ENCODE measurements around the gene KRTAP9-6. TPM values are rescaled to one million over a fixed set of nuclear protein-coding genes. Genes with fewer than 3 reads are reported as not detected.

Gene KRTAP9-6
- total RNA-seq, 3 donors from 2014 or later (not counting 1 experiment from before 2014, with no cell fraction given) = not detected

DNA sequence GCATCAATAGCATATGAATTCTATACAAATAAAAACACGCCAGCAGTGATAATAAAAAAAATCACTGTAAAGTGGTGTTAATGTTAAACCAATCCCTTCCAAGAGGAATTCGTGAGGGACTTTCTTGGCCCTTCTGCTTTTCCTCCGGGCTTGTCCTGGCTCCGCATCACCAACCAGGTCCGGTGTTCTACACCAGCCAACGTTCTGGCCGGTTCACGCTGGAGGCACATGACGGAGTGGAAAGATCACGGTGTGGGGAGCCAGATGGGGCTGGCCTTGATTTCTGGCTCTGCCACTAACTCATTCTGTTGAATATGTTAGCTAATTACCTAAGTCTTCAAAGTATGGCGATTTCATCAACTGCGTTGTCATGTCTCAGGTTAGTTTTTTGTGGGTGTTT lies 38.9 kb downstream of the KRTAP9-6 start:
- Histone ChIP-seq H3K9me3 (ENCODE audit: control insufficient read depth, insufficient read depth, low read length) (no peaks in the 10 kb centered on the region), H3K4me1 (ENCODE audit: control insufficient read depth, insufficient read depth, low read length) (peaks cover 26% of the 10 kb centered on the region), H3K36me3 (ENCODE audit: control insufficient read depth, insufficient read depth, low read length) (no peaks in the 10 kb centered on the region), H3K27me3 (ENCODE audit: control insufficient read depth, insufficient read depth, low read length) (no peaks in the 10 kb centered on the region), H3K4me3 (ENCODE audit: low read length) (no peak overlapping the region), H3K27ac (ENCODE audit: low read length) (no peak overlapping the region)
- intact Hi-C loops (cut with micrococcal nuclease) = no loop called here
- DNase-seq (no peak), ATAC-seq (no peak)
- no peaks in the 10 kb centered on the region for H3K9me3 Mint-ChIP-seq
- 91% methylated on average over 12 of the region's 12 CpGs for WGBS (ENCODE audit: insufficient coverage)
- H3K36me3 Mint-ChIP-seq = no peaks in the 10 kb centered on the region
- TF ChIP-seq, protein P1, sequence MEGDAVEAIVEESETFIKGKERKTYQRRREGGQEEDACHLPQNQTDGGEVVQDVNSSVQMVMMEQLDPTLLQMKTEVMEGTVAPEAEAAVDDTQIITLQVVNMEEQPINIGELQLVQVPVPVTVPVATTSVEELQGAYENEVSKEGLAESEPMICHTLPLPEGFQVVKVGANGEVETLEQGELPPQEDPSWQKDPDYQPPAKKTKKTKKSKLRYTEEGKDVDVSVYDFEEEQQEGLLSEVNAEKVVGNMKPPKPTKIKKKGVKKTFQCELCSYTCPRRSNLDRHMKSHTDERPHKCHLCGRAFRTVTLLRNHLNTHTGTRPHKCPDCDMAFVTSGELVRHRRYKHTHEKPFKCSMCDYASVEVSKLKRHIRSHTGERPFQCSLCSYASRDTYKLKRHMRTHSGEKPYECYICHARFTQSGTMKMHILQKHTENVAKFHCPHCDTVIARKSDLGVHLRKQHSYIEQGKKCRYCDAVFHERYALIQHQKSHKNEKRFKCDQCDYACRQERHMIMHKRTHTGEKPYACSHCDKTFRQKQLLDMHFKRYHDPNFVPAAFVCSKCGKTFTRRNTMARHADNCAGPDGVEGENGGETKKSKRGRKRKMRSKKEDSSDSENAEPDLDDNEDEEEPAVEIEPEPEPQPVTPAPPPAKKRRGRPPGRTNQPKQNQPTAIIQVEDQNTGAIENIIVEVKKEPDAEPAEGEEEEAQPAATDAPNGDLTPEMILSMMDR (IDR thresholded peaks at IDR 0.05) = no peak
- H3K27ac Mint-ChIP-seq = no peak overlapping the region
- peaks cover 27 to 33% of the 10 kb centered on the region in 2 donors for H3K4me1 Mint-ChIP-seq
- H3K27me3 Mint-ChIP-seq (ENCODE audit: low read depth in 2 of 2) = peaks cover 0 to 12% of the 10 kb centered on the region in 2 donors
- H3K4me3 Mint-ChIP-seq = no peak overlapping the region

DNA sequence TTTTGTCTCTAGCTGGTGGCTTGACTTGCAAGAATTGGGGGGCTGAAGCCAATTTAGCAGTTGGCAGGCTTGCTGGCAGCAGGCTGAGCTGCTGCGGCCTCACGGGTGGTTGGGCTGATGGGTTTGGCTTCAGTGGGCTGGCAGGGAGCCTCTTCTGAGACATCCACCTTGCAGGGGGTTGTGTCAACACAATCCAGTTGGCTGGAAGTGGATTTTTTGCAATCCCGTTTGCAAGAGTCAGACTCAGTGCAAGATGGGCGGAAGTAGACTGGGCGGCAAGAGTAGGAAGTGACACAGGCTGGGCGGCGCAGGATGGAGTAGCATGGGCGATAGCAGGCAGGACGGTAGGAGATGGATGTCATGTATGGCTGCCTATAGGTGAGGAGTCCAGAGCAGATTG lies 42.5 kb downstream of the KRTAP9-6 start:
- peaks cover 45 to 49% of the 10 kb centered on the region in 2 donors for H3K4me1 Mint-ChIP-seq
- no peaks in the 10 kb centered on the region for H3K36me3 Mint-ChIP-seq
- TF ChIP-seq, protein P1 (IDR thresholded peaks at IDR 0.05) = no peak
- Histone ChIP-seq H3K27me3 (ENCODE audit: control insufficient read depth, insufficient read depth, low read length) (no peaks in the 10 kb centered on the region), H3K4me1 (ENCODE audit: control insufficient read depth, insufficient read depth, low read length) (peaks cover 38% of the 10 kb centered on the region), H3K27ac (ENCODE audit: low read length) (peak overlapping the region; percentile 83), H3K9me3 (ENCODE audit: control insufficient read depth, insufficient read depth, low read length) (no peaks in the 10 kb centered on the region), H3K4me3 (ENCODE audit: low read length) (no peak overlapping the region), H3K36me3 (ENCODE audit: control insufficient read depth, insufficient read depth, low read length) (no peaks in the 10 kb centered on the region)
- 86% methylated on average over 9 of the region's 9 CpGs for WGBS (ENCODE audit: insufficient coverage)
- peak overlapping the region; percentile 81 for H3K4me3 Mint-ChIP-seq
- no peaks in the 10 kb centered on the region for H3K9me3 Mint-ChIP-seq
- peak in 1 of 2 donors; percentile 29 for DNase-seq
- intact Hi-C loops (cut with micrococcal nuclease) = no loop called here
- peaks cover 0 to 4% of the 10 kb centered on the region in 2 donors for H3K27me3 Mint-ChIP-seq (ENCODE audit: low read depth in 2 of 2)
- no peak for ATAC-seq
- H3K27ac Mint-ChIP-seq = peak overlapping the region; percentile 86 to 89

DNA sequence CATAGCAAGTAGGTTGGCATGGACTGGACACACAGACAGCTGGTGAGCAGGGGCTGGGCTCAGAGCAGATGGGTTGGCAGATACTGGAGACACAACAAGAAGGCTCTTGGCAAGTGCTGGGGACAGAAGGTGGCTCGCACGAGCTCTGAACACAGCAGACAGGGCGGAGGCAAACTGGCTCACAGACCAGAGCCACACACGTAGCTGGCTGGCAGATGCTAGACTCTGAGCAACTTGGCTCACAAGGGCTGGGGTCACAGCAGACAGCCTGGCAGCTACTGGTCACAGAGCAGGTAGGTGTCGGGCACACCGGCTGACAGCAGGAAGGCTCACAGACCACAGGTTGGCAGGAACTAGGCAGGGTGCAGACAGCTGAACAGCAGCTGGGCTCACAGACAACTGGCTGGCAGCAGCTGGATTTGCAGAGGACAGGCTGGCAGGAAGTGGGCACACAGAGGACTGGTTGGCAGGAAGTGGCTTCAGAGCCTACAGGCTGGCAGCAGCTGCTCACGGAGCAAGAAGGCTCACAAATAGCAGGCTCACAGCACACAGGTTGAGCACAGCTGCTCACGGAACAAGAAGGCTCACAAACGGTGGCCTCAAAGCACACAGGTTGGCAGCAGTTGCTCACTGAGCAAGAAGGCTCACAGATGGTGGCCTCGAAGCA lies 43.2 kb downstream of the KRTAP9-6 start:
- peak overlapping the region; percentile 81 for H3K4me3 Mint-ChIP-seq
- H3K27me3 ChIP-seq (ENCODE audit: control insufficient read depth, insufficient read depth, low read length) = no peaks in the 10 kb centered on the region
- H3K4me1 ChIP-seq (ENCODE audit: control insufficient read depth, insufficient read depth, low read length) = peaks cover 38% of the 10 kb centered on the region
- DNase-seq (peak; percentile 51 to 93), ATAC-seq (peak; percentile 78 to 86 (median 82))
- H3K36me3 Mint-ChIP-seq = no peaks in the 10 kb centered on the region
- no peaks in the 10 kb centered on the region for H3K9me3 ChIP-seq (ENCODE audit: control insufficient read depth, insufficient read depth, low read length)
- no peaks in the 10 kb centered on the region for H3K36me3 ChIP-seq (ENCODE audit: control insufficient read depth, insufficient read depth, low read length)
- no peak overlapping the region for H3K4me3 ChIP-seq (ENCODE audit: low read length)
- no peaks in the 10 kb centered on the region for H3K9me3 Mint-ChIP-seq
- TF ChIP-seq, protein P1 (IDR thresholded peaks at IDR 0.05) = no peak
- WGBS (ENCODE audit: insufficient coverage) = under 1% methylated on average over 10 of the region's 10 CpGs
- H3K27ac Mint-ChIP-seq = peak overlapping the region; percentile 86 to 89
- intact Hi-C loops (cut with micrococcal nuclease) = no loop called here
- peaks cover 45 to 49% of the 10 kb centered on the region in 2 donors for H3K4me1 Mint-ChIP-seq
- peaks cover 0 to 4% of the 10 kb centered on the region in 2 donors for H3K27me3 Mint-ChIP-seq (ENCODE audit: low read depth in 2 of 2)
- peak overlapping the region; percentile 83 for H3K27ac ChIP-seq (ENCODE audit: low read length)

Measured in natural killer cell (primary cell).